ENCODE measurements around the gene NOS1AP.
A peak's percentile ranks its signal among the peaks of the same experiment; 100 is the strongest.

NOS1AP gene

DNA sequence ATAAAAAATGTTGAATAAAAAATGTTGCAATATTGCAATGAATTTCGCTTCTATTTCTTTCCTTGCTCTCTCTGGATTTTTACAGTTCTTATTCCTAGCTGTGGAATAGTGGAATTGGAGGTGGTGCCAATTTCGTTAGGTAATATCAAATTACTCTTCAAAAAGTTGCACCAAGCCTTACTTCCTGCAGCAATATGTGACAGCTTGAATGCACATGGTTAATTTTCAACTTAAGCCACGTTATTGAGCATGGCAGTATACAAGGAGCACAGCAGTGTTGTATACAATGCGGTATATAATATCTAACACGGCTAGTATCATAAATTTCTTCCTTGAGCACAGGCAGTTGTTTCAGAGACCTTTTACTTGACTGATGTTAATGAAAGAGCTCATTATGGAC, 152.5 kb downstream of the NOS1AP start:
- in situ Hi-C loops (cut with HindIII; ENCODE audit: low pct_unique_long_range_greater_than_20kb, low sequenced_read_pairs): no loop called here
- DNase-seq (ENCODE audit: low read depth in 1 of 2, low spot score in 1 of 2): no peak
- no peak for TF ChIP-seq JUND (IDR thresholded peaks at IDR 0.05; ENCODE audit: low read depth)

DNA sequence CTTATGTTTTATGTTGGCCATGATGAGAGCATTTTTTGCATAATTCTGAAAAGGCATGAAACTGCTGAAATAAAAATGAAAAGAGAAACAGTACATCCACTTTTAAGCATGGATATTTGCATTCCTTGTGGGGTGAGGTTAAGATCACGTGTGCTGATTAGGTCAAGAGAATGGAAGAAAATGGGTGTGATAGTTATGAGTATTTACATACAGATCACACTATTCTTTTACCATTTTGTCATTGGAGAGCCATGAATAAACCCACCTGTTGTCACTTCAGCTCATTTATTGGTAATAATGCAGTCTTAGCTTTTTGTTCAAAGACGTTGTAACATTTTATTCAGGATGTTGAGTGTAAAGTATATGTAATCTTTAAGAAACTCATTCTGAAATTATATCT, 153.2 kb downstream of the NOS1AP start:
- TF ChIP-seq JUND (IDR thresholded peaks at IDR 0.05; ENCODE audit: low read depth): no peak
- no peak for DNase-seq (ENCODE audit: low read depth in 1 of 2, low spot score in 1 of 2)
- in situ Hi-C loops (cut with HindIII; ENCODE audit: low pct_unique_long_range_greater_than_20kb, low sequenced_read_pairs): no loop called here

DNA sequence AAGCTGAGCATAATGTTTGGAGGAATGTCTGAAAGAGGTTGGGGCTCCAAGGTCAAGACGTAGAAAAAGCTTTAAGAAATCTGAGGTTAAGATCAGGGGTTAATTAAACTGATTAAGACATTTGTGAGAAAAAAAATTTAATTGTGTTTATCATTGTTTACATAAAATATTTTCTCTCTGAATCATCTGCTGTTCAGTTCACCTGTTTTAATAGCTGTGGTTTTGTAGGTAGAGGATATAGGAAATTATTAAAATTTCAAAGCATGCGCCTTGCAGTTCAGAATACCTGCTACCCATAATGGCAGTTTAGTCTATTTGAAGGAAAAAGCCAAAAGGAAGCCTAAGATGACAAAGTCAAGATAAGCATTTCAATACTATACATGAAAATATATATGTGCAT, 154.0 kb downstream of the NOS1AP start:
- TF ChIP-seq JUND (IDR thresholded peaks at IDR 0.05; ENCODE audit: low read depth): no peak

DNA sequence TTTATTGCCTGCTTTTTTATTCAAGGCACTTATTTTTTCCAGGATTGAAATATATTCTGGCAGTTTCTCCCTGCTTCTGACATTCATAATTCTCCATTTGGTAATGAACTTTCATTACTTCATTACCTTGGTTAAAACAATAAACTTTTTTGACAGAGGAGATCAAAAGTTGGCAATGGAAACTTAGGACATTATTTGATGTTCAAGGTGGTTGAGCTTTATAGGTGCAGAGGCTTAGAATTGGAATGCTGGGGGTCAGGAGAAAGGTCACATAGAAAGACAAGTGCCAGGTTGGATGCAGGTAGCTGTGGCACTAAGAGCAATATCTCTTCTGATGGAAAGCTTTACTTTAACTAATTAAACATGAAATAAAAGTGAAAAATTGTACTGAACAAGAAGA, 154.8 kb downstream of the NOS1AP start:
- TF ChIP-seq JUND (IDR thresholded peaks at IDR 0.05; ENCODE audit: low read depth): no peak
- peak in 1 of 2 experiments; percentile 49 for DNase-seq (ENCODE audit: low read depth in 1 of 2, low spot score in 1 of 2)
- in situ Hi-C loops (cut with HindIII; ENCODE audit: low pct_unique_long_range_greater_than_20kb, low sequenced_read_pairs): no loop called here

More for the DNA sequence above, 154.0 kb downstream of the NOS1AP start:
- in situ Hi-C loops (cut with HindIII; ENCODE audit: low pct_unique_long_range_greater_than_20kb, low sequenced_read_pairs): no loop called here
- DNase-seq (ENCODE audit: low read depth in 1 of 2, low spot score in 1 of 2): no peak

DNA sequence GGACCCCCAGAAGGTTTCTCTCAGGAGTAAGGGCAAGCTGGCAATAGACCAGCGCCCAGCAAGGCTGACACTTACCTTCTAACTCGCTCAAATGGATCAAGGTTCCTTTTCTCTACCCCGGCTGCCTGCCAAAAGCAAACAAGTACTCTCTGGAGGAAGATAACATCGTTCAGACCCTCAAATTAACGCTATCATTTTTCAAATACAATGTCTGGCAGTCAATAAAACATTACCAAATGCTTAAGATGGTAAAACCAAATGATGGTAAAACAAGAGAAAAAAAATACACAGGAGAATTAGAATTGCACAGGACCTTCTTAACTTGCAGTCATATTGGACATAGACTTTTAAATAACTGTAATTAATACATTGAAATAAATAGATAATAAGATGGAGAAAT, 159.1 kb downstream of the NOS1AP start:
- no peak for TF ChIP-seq JUND (IDR thresholded peaks at IDR 0.05; ENCODE audit: low read depth)
- DNase-seq (ENCODE audit: low read depth in 1 of 2, low spot score in 1 of 2): no peak
- in situ Hi-C loops (cut with HindIII; ENCODE audit: low pct_unique_long_range_greater_than_20kb, low sequenced_read_pairs): no loop called here

DNA sequence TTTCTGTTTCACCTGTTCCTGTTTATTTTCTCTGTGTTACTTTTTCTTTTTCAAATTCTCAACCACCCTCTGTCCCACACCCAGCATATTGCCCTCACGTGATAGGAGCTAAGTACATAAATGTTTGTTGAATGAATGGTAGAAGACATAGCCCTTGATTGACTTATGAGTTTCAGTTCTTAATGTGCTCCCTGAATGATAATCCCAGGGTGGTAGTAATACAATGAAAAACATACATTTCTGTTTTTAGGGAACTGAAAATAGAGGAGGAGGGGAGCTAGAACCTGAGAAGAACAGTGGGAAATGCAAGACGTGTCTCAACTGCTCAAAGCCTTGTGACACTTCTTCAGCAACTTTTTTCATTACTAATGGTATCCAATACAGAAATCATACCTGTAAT, 160.1 kb downstream of the NOS1AP start:
- DNase-seq (ENCODE audit: low read depth in 1 of 2, low spot score in 1 of 2): no peak
- in situ Hi-C loops (cut with HindIII; ENCODE audit: low pct_unique_long_range_greater_than_20kb, low sequenced_read_pairs): no loop called here
- TF ChIP-seq JUND (IDR thresholded peaks at IDR 0.05; ENCODE audit: low read depth): no peak

DNA sequence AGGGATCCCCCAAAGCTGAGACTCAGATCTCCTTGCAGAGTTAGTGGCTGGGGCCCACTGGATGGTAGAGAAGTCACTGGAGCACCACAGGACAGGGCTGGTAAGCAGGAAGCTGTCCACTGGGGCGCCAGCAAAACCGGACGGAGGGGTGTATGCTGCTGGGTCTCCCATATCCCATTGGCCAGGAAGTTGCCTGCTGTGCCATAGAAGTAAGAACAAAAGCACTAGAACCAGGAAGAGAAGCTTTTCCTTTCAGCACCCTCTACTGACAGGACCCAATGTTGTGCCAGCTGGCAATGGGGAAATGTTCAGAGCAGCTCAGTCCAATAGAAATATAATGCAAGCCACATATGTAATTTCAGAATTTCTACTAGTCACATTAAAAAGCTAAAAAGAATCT, 160.6 kb downstream of the NOS1AP start:
- no peak for TF ChIP-seq JUND (IDR thresholded peaks at IDR 0.05; ENCODE audit: low read depth)
- DNase-seq (ENCODE audit: low read depth in 1 of 2, low spot score in 1 of 2): peak; percentile 42 to 84
- in situ Hi-C loops (cut with HindIII; ENCODE audit: low pct_unique_long_range_greater_than_20kb, low sequenced_read_pairs): no loop called here

DNA sequence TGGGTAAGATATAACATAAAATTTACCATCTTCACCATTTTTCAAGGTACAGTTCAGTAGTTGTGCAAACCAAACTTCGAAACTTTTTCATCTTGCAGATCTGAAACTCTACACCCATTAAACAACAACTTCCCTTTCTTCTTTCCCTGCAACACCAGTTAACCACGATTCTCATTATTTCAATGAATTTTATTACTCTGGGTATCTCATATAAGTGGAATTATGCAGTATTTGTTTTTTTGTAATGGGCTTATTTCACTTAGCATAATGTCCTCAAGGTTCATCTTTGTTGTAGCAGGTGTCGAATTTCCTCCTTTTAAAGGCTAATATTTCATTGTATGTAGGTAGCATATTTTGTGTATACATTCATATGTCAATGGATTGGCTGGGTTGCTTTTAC, 161.0 kb downstream of the NOS1AP start:
- DNase-seq (ENCODE audit: low read depth in 1 of 2, low spot score in 1 of 2): no peak
- in situ Hi-C loops (cut with HindIII; ENCODE audit: low pct_unique_long_range_greater_than_20kb, low sequenced_read_pairs): no loop called here
- TF ChIP-seq JUND (IDR thresholded peaks at IDR 0.05; ENCODE audit: low read depth): no peak

DNA sequence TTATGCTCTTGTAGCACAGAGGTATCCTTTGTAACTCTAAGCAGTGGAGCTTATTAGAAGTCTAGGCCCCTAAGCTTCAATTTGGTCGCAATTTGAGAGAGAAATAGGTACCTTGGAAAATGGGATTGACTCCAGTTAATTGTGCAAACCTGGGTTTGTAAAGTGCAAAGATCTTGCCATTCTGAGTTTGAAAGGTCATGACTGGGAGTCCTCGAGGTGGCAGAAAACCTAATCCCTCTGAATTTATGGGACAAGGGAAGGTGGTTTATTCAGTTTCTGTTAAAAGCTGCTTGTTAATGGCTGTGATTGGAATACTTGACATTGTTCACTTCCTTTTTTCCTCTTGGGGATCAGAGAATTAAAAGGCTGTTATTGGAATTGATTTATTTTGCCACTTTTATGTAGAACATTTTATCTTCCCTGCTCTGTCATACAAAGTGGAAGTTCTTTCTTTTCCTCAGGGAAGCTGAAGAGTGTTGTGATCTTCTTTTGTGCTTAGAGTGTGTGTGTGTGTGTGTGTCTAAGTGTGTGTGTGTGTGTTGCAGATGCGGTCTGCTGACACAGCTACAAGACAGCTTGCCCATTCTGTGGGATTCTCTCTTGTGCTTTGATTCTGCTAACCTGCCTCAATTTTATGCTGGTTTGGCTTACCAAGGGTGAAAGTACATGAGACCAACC, 162.7 kb downstream of the NOS1AP start:
- no peak for DNase-seq (ENCODE audit: low read depth in 1 of 2, low spot score in 1 of 2)
- in situ Hi-C loops (cut with HindIII; ENCODE audit: low pct_unique_long_range_greater_than_20kb, low sequenced_read_pairs): no loop called here
- TF ChIP-seq JUND (IDR thresholded peaks at IDR 0.05; ENCODE audit: low read depth): no peak

DNA sequence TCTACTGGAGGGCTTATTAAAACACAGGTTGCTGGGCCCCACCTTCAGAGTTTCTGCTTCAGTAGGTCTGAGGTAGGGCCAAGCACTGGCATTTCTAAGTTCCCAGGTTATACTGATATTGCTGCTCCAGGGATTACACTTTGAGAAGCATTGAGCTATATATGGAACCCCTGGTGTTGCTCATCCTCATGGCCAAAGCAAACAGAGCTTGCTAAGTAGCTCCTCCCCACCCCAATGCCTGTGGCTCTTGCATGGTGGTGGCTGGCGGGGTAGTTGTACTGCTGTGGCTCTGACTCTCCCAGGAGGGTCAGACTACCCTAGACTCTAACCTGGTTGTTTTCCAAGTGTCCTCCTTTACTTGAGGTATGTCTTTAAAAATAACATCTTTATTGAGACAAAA, 163.6 kb downstream of the NOS1AP start:
- in situ Hi-C loops (cut with HindIII; ENCODE audit: low pct_unique_long_range_greater_than_20kb, low sequenced_read_pairs): no loop called here
- DNase-seq (ENCODE audit: low read depth in 1 of 2, low spot score in 1 of 2): no peak

DNA sequence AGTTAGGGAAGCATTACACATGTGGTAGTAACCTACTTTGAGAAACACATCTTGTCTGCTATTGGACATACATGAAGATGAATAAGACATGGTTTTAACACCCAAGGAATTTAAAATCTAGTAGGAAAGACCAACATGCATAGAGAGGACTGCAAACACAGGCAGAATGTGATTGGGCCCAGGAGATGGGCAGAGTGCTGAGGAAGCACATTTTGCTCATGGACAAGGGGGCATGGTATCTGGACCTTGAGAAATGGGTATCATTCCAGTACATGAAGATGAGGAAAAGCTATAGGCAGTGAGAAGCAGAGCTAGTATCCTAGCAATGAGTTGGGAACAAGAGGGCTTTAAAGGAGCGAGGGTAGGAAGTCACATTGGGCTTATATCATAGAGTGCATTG, 164.4 kb downstream of the NOS1AP start:
- no peak for TF ChIP-seq JUND (IDR thresholded peaks at IDR 0.05; ENCODE audit: low read depth)
- in situ Hi-C loops (cut with HindIII; ENCODE audit: low pct_unique_long_range_greater_than_20kb, low sequenced_read_pairs): no loop called here
- no peak for DNase-seq (ENCODE audit: low read depth in 1 of 2, low spot score in 1 of 2)

More for the DNA sequence above, 163.6 kb downstream of the NOS1AP start:
- no peak for TF ChIP-seq JUND (IDR thresholded peaks at IDR 0.05; ENCODE audit: low read depth)

DNA sequence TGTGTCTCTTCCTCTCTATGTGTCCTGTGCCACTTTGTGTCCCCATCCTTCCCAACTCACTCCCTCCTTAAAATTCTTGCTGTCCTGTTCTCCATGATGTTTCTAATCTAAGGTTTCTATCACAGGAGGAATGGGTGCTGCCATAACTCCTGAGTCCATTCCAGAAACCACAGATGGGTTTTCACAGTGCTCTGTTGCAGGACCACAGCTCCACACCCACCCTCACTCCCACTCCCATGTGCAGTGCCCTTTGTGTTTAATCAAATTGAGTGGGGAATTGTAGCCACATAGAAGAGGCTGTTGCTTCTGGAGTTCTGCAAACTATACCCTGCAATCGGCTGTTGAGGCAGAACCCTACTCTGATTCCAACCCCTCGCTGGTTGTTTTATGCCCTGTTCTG, 165.1 kb downstream of the NOS1AP start:
- no peak for DNase-seq (ENCODE audit: low read depth in 1 of 2, low spot score in 1 of 2)
- in situ Hi-C loops (cut with HindIII; ENCODE audit: low pct_unique_long_range_greater_than_20kb, low sequenced_read_pairs): no loop called here
- no peak for TF ChIP-seq JUND (IDR thresholded peaks at IDR 0.05; ENCODE audit: low read depth)

DNA sequence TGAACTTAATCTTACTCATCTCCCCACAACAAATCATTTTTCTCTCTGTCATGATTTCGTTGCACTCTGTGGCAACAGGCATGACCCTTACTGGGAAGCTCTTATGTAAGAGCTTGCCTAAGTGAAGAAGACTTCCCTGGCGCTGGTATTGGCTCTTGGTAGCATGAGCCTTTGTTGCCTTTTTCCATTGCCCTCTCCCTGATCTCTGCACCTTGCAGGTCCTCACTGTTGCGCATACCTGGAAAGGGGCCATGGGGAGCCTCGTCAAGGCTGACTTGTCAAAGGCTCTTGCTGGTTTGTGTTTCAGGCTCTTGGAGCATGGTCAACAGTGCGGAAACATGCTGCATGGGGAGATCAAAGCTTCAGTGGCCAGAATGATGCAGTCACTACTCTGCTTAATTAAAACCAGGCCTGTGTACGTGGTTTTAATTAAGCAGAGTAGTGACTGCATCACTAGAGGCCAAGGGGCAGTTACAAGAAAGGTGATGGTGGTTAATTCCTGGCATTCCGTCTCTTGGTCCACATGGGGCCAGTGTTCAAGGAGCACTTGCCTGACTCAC, 165.8 kb downstream of the NOS1AP start:
- TF ChIP-seq JUND (IDR thresholded peaks at IDR 0.05; ENCODE audit: low read depth): no peak
- in situ Hi-C loops (cut with HindIII; ENCODE audit: low pct_unique_long_range_greater_than_20kb, low sequenced_read_pairs): no loop called here
- no peak for DNase-seq (ENCODE audit: low read depth in 1 of 2, low spot score in 1 of 2)

DNA sequence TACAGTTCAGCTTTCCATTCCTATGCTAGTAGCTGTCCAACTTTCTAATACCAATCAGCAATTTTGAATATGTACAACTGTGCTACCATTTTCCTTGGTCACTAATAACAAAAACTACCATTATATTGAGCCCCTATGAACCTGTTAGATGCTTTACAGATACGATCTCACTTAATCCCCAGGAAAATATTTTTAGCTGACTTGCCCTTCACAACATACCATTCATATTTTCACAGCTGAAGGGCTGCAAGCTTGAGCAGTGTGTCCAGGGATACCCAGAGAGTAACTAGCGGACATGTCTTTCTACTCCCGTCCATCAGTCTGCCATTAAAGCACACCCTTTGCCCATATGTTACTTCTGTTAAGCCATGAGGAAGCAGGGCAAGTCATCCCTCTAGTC, 166.7 kb downstream of the NOS1AP start:
- no peak for TF ChIP-seq JUND (IDR thresholded peaks at IDR 0.05; ENCODE audit: low read depth)
- DNase-seq (ENCODE audit: low read depth in 1 of 2, low spot score in 1 of 2): peak in 1 of 2 experiments; percentile 37
- in situ Hi-C loops (cut with HindIII; ENCODE audit: low pct_unique_long_range_greater_than_20kb, low sequenced_read_pairs): no loop called here

All from T47D (cell line).